OCI-LY3 (cell line): Measurements from ENCODE around the gene KCNIP4.

Source experiments
- CTCF ChIP-seq: fragments of 200-600, 300-600 bp; sonication (generic); IDR thresholded peaks from 2 replicates; pipeline ENCODE4 v1.5.1; 2014; ENCODE audit warnings: antibody characterized with exemption, low read length, low read depth
- EZH2phosphoT487 ChIP-seq: fragments of 200-600 bp; shearing (Covaris generic); IDR thresholded peaks from 2 replicates; pipeline ENCODE4 v1.6.1; 2018; ENCODE audit warnings: antibody characterized with exemption, mixed run types, low read depth

- TF ChIP-seq CTCF: no peak
- TF ChIP-seq EZH2phosphoT487: no peak
Observed at GRCh38 chr4:21692241-21692640, 256.3 kb downstream of the KCNIP4 start.
